GM15510 (cell line): ENCODE measurements around the gene PRPS1.

Experiments
- POLR2A ChIP-seq: IDR thresholded peaks from 3 replicates; pipeline ENCODE4 v1.6.1; 2011; ENCODE audit warnings: borderline replicate concordance; ENCODE audit not compliant: insufficient read length; ENCODE audit errors: extremely low read depth

The PRPS1 gene

DNA sequence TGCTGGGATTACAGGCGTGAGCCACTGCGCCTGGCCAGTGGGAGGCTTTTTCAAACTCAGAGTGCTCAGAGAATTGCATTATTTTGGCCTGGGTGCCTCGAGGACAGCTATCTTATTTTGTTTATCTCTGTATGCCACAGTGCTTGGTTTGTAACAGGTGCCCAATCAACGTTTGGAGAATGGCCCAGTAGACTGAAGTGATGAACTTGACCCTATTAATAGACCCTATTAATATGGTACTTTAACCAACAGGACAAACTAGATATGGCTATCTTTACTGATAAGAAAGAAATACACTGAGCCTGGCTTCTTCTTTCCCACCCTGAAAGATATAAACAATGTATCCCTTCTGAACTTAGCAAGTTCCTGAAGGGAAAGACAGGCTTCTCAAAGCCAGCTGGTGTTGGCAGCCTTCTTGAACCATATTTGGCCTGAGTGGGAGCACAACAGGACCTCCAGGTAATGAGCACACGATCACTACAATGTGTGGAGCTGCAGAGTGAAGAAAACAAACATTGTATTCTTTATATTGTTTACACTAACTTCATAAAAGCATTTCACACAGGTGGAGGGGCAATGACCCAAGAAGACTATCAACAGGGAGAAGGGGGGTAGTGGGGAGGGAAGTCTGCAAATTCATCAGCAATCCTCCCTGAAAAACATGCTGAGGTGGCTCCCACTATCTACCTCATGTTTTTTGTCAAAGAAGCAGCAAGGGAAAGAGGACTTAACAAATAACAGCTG is 41.7 kb downstream of the PRPS1 start:
- TF ChIP-seq POLR2A = no peak

- no peak for TF ChIP-seq POLR2A
These were observed 44.7 kb downstream of the PRPS1 start for GRCh38 chrX:107672955-107673378.

- TF ChIP-seq POLR2A = no peak
These were observed 45.1 kb downstream of the PRPS1 start for GRCh38 chrX:107673431-107673830.

- no peak for TF ChIP-seq POLR2A
These were observed 45.7 kb downstream of the PRPS1 start for GRCh38 chrX:107673933-107674479.

- no peak for TF ChIP-seq POLR2A
These were observed 46.4 kb downstream of the PRPS1 start for GRCh38 chrX:107674480-107675364.

DNA sequence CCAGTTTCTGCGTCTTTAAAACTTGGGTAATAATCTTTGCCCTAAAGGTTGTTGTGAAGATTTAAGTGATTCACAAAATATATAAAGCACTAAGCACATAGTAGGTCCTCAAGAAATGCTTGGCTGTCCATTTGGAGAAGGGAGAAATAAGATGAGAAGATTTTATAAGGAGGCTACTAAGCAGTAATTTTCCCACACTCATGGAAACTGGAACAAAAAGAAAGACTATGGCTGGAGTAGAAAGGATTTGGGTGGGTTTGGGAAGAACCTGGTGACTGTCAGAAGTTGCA is 47.0 kb downstream of the PRPS1 start:
- no peak for TF ChIP-seq POLR2A

- TF ChIP-seq POLR2A = no peak
These were observed 47.7 kb downstream of the PRPS1 start for GRCh38 chrX:107675823-107676555.

DNA sequence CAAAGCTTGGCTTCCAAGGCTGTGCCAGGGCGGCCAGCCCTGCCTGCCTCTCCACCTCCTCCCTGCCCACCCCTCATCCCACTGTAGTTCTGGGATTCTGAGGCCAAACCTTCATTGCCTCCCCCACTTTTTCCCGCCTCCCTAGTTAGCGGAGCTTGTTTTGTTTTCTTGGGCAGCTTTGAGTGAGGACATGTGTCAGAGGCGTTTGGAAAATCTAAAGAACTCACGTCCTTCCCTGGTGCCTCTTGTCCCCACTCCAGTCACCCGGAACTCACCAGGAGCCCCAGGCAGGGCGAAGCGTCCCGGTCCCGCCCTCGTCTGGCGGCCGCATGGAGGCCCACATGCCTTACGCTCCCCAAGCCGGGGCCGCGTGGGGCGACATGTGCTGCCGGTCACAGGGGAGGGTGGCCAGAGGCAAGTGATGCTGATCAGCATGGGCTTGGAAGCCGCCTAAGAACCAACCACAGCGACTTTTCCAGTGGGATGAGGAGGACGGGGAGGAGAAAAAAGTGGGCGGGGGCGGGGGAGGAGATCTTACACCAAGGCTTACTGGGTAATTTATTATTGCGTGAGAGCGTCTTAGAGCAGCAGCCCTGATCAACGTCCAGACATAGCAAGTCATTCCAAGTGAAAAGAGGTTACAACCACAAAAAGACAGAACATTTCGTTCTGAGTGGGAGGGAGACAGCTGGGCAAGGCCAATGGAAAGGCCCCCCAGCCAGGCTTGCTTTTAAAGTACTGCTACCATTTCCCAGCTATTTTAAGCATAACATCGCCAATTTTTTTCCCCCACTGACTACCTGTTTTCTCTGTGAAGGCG is 48.5 kb downstream of the PRPS1 start:
- no peak for TF ChIP-seq POLR2A

GRCh38 chrX:107677501-107677901 is 49.2 kb downstream of the PRPS1 start:
- no peak for TF ChIP-seq POLR2A

- TF ChIP-seq POLR2A = no peak
These were observed 49.6 kb downstream of the PRPS1 start for GRCh38 chrX:107677909-107678308.

DNA sequence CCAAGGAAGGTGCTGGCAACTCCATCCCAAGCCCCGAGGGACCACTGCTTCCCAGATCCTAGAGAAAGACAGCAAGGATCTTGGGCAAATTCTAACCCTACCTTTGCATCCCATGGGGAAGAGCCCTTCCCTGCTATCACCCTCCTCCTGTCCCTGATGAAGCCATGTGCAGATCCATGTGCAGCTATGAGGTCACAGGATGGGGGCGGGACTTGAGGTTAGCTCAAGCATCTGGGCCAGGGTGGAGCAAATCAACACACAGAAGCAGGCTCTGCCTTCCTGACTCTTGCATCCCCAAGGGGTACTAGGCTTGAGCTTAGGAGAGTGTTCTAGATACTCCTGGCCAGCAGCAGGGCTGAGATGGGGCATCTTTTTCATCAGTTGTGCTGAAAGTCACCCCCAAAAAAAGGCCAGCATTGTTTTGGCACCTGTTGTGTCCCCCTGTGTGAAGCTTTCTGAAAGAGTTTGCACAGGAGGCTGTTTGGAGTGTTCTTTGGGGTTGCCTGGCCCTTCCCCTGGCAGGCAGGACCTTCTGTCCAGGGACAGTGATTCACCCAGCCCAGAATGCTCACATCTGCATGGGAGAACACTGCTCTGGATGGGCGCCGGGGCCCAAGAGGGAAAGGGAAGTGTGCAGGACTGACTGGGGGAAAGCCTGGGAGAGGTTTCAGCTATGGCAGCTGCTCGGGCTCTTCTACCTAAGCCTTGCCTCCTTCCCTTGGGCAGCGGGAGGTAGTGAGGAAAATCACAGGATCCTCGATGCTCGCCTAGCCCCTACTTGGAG is 50.8 kb downstream of the PRPS1 start:
- TF ChIP-seq POLR2A = no peak

GRCh38 chrX:107682256-107682655 is 53.9 kb downstream of the PRPS1 start:
- no peak for TF ChIP-seq POLR2A

DNA sequence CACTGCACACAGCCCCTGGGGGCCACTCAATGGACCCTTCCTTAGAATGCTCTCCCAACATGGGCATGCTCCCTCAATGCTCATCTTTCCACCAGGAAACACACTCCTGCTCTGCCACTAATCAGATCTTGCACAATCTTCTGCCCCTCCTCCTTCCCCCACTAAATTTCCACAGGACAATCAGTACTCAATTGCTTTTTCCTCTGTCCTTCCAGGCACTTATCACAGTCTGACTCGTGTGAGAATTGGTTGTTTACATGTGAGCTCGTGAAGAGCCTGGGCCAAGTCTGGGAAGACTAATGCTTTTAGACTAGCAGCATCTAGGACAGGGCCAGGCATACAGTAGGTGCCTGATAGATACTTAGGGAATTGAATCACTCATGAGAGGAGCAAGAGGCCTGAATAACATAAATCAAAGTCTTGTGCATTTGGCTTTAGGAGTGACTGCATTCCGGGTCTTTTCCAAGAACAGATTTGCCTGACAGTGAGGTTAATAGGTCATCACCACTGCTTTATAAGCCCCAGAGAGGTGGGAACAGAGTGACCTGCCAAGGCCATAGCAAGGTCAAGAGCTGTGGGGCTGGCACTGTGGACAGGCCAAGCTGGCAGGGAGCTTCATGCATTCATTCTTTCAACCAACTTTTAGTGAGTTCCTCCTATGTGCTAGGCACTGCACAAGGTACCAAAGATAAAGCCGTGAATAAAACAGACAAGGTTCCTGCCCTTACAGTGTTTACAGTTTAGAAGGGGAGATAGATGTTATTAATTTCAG is 55.0 kb downstream of the PRPS1 start:
- no peak for TF ChIP-seq POLR2A
